AG09309 (cell line): ENCODE data around the gene AKT1S1.

Experiments used
- DNase-seq: peaks from one replicate; pipeline ENCODE4 v3.0.0-alpha.2; 2010; ENCODE audit warnings: low read depth
- H3K4me3 ChIP-seq: 2 replicates; pipeline ENCODE4 v1.5.1; 2011; ENCODE audit warnings: mild to moderate bottlenecking, low read depth, low read length, moderate library complexity; ENCODE audit not compliant: control insufficient read depth
- CTCF ChIP-seq: IDR thresholded peaks from 2 replicates; pipeline ENCODE4 v1.5.1; 2011; ENCODE audit warnings: mild to moderate bottlenecking, low read depth, low read length, inconsistent platforms; ENCODE audit not compliant: insufficient read depth, control insufficient read depth; ENCODE audit errors: missing control alignments

AKT1S1 gene

GRCh38 chr19:49912965-49913685 is 36.0 kb upstream of the AKT1S1 start:
- no peak overlapping the region for H3K4me3 ChIP-seq
- no peak for DNase-seq
- TF ChIP-seq CTCF: no peak

GRCh38 chr19:49911381-49912145 is 34.4 kb upstream of the AKT1S1 start:
- DNase-seq: no peak
- TF ChIP-seq CTCF: no peak
- H3K4me3 ChIP-seq: no peak overlapping the region

GRCh38 chr19:49910179-49910578 is 33.0 kb upstream of the AKT1S1 start:
- H3K4me3 ChIP-seq: no peak overlapping the region
- no peak for TF ChIP-seq CTCF
- DNase-seq: no peak

- no peak for DNase-seq
- H3K4me3 ChIP-seq: no peak overlapping the region
- no peak for TF ChIP-seq CTCF
Observed at GRCh38 chr19:49908480-49909420, 31.6 kb upstream of the AKT1S1 start.

GRCh38 chr19:49907745-49908446 is 30.7 kb upstream of the AKT1S1 start:
- no peak for TF ChIP-seq CTCF
- no peak for DNase-seq
- no peak overlapping the region for H3K4me3 ChIP-seq

- no peak for TF ChIP-seq CTCF
- no peak for DNase-seq
- no peak overlapping the region for H3K4me3 ChIP-seq
Observed at GRCh38 chr19:49906879-49907564, 29.9 kb upstream of the AKT1S1 start.
